Measurements from ENCODE around the gene RPS21. TPM values are rescaled to one million over a fixed set of nuclear protein-coding genes. Genes with fewer than 3 reads are reported as not detected.
A peak's percentile ranks its signal among the peaks of the same experiment; 100 is the strongest.

Gene RPS21
- total and polyA plus RNA-seq, 11 donors, result 434 to 3,051 (median 712) TPM

GRCh38 chr20:62339647-62340062 lies 47.2 kb upstream of the RPS21 start:
- TF ChIP-seq, protein P1, sequence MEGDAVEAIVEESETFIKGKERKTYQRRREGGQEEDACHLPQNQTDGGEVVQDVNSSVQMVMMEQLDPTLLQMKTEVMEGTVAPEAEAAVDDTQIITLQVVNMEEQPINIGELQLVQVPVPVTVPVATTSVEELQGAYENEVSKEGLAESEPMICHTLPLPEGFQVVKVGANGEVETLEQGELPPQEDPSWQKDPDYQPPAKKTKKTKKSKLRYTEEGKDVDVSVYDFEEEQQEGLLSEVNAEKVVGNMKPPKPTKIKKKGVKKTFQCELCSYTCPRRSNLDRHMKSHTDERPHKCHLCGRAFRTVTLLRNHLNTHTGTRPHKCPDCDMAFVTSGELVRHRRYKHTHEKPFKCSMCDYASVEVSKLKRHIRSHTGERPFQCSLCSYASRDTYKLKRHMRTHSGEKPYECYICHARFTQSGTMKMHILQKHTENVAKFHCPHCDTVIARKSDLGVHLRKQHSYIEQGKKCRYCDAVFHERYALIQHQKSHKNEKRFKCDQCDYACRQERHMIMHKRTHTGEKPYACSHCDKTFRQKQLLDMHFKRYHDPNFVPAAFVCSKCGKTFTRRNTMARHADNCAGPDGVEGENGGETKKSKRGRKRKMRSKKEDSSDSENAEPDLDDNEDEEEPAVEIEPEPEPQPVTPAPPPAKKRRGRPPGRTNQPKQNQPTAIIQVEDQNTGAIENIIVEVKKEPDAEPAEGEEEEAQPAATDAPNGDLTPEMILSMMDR (IDR thresholded peaks at IDR 0.05), result no peak
- TF ChIP-seq POLR2A (IDR thresholded peaks at IDR 0.05), result no peak
- ATAC-seq, result no peak
- H3K9me3 ChIP-seq, result peaks cover 0 to 4% (median 0%) of the 10 kb centered on the region in 12 donors
- H3K27me3 ChIP-seq, result no peaks in the 10 kb centered on the region
- H3K4me3 ChIP-seq, result no peak overlapping the region
- intact Hi-C loops (cut with DNase I), result loop anchor here in 1 of 10 donors (5.0 kb wide), 1 partner anchor 38 kb away; no protein-coding TSS in a partner anchor
- no peak overlapping the region for H3K27ac ChIP-seq
- WGBS, 4 donors, result 73 to 81% (median 77%) methylated on average over 13 to 14 of the region's 14 CpGs
- no peaks in the 10 kb centered on the region for H3K4me1 ChIP-seq
- H3K36me3 ChIP-seq, result peaks cover 0 to 95% (median 72%) of the 10 kb centered on the region in 9 donors
- peak in 2 of 5 donors; percentile 7 to 37 for DNase-seq

- DNase-seq (peak in 2 of 5 donors; percentile 6 to 15), ATAC-seq (no peak)
- H3K4me1 ChIP-seq, result no peaks in the 10 kb centered on the region
- intact Hi-C loops (cut with DNase I), result loop anchor here in 1 of 10 donors (5.0 kb wide), 1 partner anchor 34 kb away; no protein-coding TSS in a partner anchor
- no peaks in the 10 kb centered on the region for H3K27me3 ChIP-seq
- WGBS, 4 donors, result 77 to 87% (median 80%) methylated on average over 10 of the region's 10 CpGs
- H3K36me3 ChIP-seq, result peaks cover 0 to 98% (median 66%) of the 10 kb centered on the region in 9 donors
- peaks cover 0 to 4% (median 0%) of the 10 kb centered on the region in 12 donors for H3K9me3 ChIP-seq
- TF ChIP-seq POLR2A (IDR thresholded peaks at IDR 0.05), result no peak
- TF ChIP-seq, protein P1 (IDR thresholded peaks at IDR 0.05), result no peak
- peak overlapping the region in 1 of 12 donors; percentile 42 for H3K27ac ChIP-seq
- H3K4me3 ChIP-seq, result no peak overlapping the region
Measured at GRCh38 chr20:62342910-62343309, 44.0 kb upstream of the RPS21 start.

- no peak for ATAC-seq
- WGBS, 4 donors, result 89 to 93% (median 90%) methylated on average over 5 of the region's 5 CpGs
Measured at GRCh38 chr20:62344092-62344491, 42.8 kb upstream of the RPS21 start.

DNA sequence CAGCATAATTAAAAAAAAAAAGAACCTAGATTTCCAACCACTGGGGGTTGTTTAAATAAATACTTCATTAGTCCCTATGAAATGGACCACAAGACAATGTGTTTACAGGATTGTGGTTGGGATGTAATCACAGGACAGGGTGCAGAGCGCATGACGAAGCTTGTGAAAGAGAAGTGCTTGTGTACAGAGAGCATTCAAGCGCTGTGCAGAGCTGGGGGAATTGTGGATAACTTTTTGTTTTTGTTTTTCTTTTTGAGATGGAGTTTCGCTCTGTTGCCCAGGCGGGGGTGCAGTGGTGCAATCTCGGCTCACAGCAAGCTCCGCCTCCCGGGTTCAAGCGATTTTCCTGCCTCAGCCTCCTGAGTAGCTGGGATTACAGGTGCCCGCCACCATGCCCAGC lies 42.1 kb upstream of the RPS21 start:
- Histone ChIP-seq H3K4me1 (no peaks in the 10 kb centered on the region), H3K27ac (peak overlapping the region in 1 of 12 donors; percentile 24), H3K9me3 (peaks cover 0 to 11% (median 0%) of the 10 kb centered on the region in 12 donors), H3K27me3 (no peaks in the 10 kb centered on the region), H3K36me3 (peaks cover 0 to 89% (median 56%) of the 10 kb centered on the region in 9 donors), H3K4me3 (no peak overlapping the region)
- DNase-seq (peak in 1 of 5 donors; percentile 17), ATAC-seq (no peak)
- intact Hi-C loops (cut with DNase I), result loop anchor here in 3 of 10 donors (5.0 kb wide), 4 partner anchors 32 to 43 kb away; partner anchors contain the start of gene RPS21 (in 1 of the 3)
- 89 to 92% (median 90%) methylated on average over 10 of the region's 10 CpGs for WGBS, 4 donors
- TF ChIP-seq, protein P1 (IDR thresholded peaks at IDR 0.05), result no peak
- TF ChIP-seq POLR2A (IDR thresholded peaks at IDR 0.05), result no peak

More at GRCh38 chr20:62344092-62344491, 42.8 kb upstream of the RPS21 start:
- DNase-seq, result no peak
- Histone ChIP-seq H3K9me3 (peaks cover 0 to 8% (median 0%) of the 10 kb centered on the region in 12 donors), H3K36me3 (peaks cover 0 to 96% (median 59%) of the 10 kb centered on the region in 9 donors), H3K4me3 (no peak overlapping the region), H3K4me1 (no peaks in the 10 kb centered on the region), H3K27me3 (no peaks in the 10 kb centered on the region), H3K27ac (peak overlapping the region in 1 of 12 donors; percentile 24)
- intact Hi-C loops (cut with DNase I), result loop anchor here in 1 of 10 donors (5.0 kb wide), 1 partner anchor 33 kb away; no protein-coding TSS in a partner anchor
- no peak for TF ChIP-seq POLR2A (IDR thresholded peaks at IDR 0.05)
- TF ChIP-seq, protein P1 (IDR thresholded peaks at IDR 0.05), result no peak

Measured in heart left ventricle (tissue), 16 donors.